Smooth muscle cell (in vitro differentiated cells): Measurements from ENCODE around the gene CDCP1. TPM values are rescaled to one million over a fixed set of nuclear protein-coding genes. Genes with fewer than 3 reads are reported as not detected.

Experiments
- DNase-seq: peaks from one replicate; lab custom pipeline; 2025; ENCODE audit not compliant: unreplicated experiment; lab: John Stamatoyannopoulos, UW
- H2AFZ ChIP-seq: fragments of 200-600 bp; sonication (generic); 2 replicates; pipeline ENCODE4 v1.6.0; 2016; ENCODE audit warnings: antibody characterized with exemption, low read depth, mild to moderate bottlenecking
- H3F3A ChIP-seq: fragments of 200-600 bp; sonication (generic); 2 replicates; pipeline ENCODE4 v1.6.0; 2017; ENCODE audit warnings: antibody characterized with exemption, low read depth
- H3K27ac ChIP-seq: fragments of 200-600 bp; sonication (generic); 2 replicates; pipeline ENCODE4 v1.5.1; 2016; ENCODE audit warnings: low read depth, mild to moderate bottlenecking
- H3K27me3 ChIP-seq: fragments of 200-600 bp; sonication (generic); 2 replicates; pipeline ENCODE4 v1.6.1; 2016; ENCODE audit warnings: low read depth, mild to moderate bottlenecking
- H3K36me3 ChIP-seq: fragments of 200-600 bp; sonication (generic); 2 replicates; pipeline ENCODE4 v1.5.1; 2016; ENCODE audit warnings: low read depth
- H3K4me1 ChIP-seq: fragments of 200-600 bp; sonication (generic); 2 replicates; pipeline ENCODE4 v1.5.1; 2016; ENCODE audit warnings: low read depth
- H3K4me2 ChIP-seq: fragments of 200-600 bp; sonication (generic); 2 replicates; pipeline ENCODE4 v1.6.0; 2016; ENCODE audit warnings: mild to moderate bottlenecking
- H3K4me3 ChIP-seq: fragments of 200-600 bp; sonication (generic); 2 replicates; pipeline ENCODE4 v1.5.1; 2016; ENCODE audit warnings: mild to moderate bottlenecking
- H3K79me2 ChIP-seq: fragments of 200-600 bp; sonication (generic); 2 replicates; pipeline ENCODE4 v1.6.0; 2016; ENCODE audit warnings: low read depth, mild to moderate bottlenecking
- H3K9ac ChIP-seq: fragments of 200-600 bp; sonication (generic); 2 replicates; pipeline ENCODE4 v1.6.0; 2016; ENCODE audit warnings: low read depth
- H3K9me3 ChIP-seq: fragments of 200-600 bp; sonication (generic); replicated peaks from 2 replicates; pipeline ENCODE4 v1.5.1; 2016; ENCODE audit warnings: low read depth
- H4K20me1 ChIP-seq: fragments of 200-600 bp; sonication (generic); 2 replicates; pipeline ENCODE4 v1.6.0; 2016; ENCODE audit warnings: low read depth
- CTCF ChIP-seq: fragments of 200-600 bp; sonication (generic); IDR thresholded peaks from 2 replicates; pipeline ENCODE4 v1.5.1; 2017; ENCODE audit warnings: borderline replicate concordance, mild to moderate bottlenecking, antibody characterized with exemption; ENCODE audit not compliant: insufficient read depth, poor library complexity, severe bottlenecking
- WGBS: methylation state at CpG from one replicate; pipeline ENCODE4 v1.1.7; 2016; ENCODE audit warnings: low lambda C conversion rate; 5-methylcytosine and 5-hydroxymethylcytosine counted together
- polyA plus RNA-seq: library from polyadenylated mRNA; unstranded; fragments of >200 nt; fragmentation: Nextera tagmentation; extraction: Ambion mirVana; gene quantifications from 2 replicates; pipeline ENCODE4 v1.2.1, GENCODE V29; 2016
- total RNA-seq: library from RNA; depleted of rRNA; stranded (reverse); fragments of >200 nt; gene quantifications from 2 replicates; pipeline ENCODE4 v1.2.3, GENCODE V29; 2014

The CDCP1 gene
- total and polyA plus RNA-seq, 2 experiments from 2014 or later: 2.5 to 7.9 TPM

DNA sequence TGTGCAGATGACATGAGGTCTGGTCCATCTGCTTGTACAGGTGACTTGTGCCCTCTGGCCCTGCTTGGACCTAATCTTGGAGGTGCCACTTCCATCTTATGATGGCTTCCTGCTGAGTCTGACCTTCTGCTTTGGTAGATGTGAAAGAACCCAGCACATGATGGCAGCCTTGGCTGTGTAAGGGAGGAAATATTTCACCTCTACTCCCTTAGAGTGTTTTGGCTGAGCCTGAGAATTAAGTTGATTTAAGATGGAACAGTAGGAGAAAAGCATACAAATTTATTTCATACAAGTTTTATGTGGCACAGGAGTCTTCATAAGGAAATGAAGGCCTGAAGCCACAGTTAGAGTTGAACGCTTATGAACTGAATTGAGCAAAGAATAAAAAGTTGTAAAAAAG lies 27.6 kb upstream of the CDCP1 start:
- H3K27me3 ChIP-seq: no peaks in the 10 kb centered on the region
- H3K9ac ChIP-seq: no peak overlapping the region
- no peak for TF ChIP-seq CTCF
- WGBS: 90% methylated on average over 1 of the region's 1 CpG
- H3K4me2 ChIP-seq: no peak overlapping the region
- H3K9me3 ChIP-seq: no peaks in the 10 kb centered on the region
- H3K4me1 ChIP-seq: peaks cover under 1% of the 10 kb centered on the region
- no peaks in the 10 kb centered on the region for H3K79me2 ChIP-seq
- no peak overlapping the region for H3K27ac ChIP-seq
- H3K36me3 ChIP-seq: no peaks in the 10 kb centered on the region
- H3F3A ChIP-seq: no peaks in the 10 kb centered on the region
- H3K4me3 ChIP-seq: no peak overlapping the region
- no peaks in the 10 kb centered on the region for H4K20me1 ChIP-seq
- DNase-seq: no peak
- no peak overlapping the region for H2AFZ ChIP-seq

- H3K9me3 ChIP-seq: no peaks in the 10 kb centered on the region
- no peak overlapping the region for H3K4me2 ChIP-seq
- peaks cover 17% of the 10 kb centered on the region for H3K4me1 ChIP-seq
- H2AFZ ChIP-seq: no peak overlapping the region
- no peak overlapping the region for H3K9ac ChIP-seq
- H3K27me3 ChIP-seq: no peaks in the 10 kb centered on the region
- 64% methylated on average over 4 of the region's 4 CpGs for WGBS
- H3K4me3 ChIP-seq: no peak overlapping the region
- DNase-seq: no peak
- no peak overlapping the region for H3K27ac ChIP-seq
- no peak for TF ChIP-seq CTCF
- H3K36me3 ChIP-seq: no peaks in the 10 kb centered on the region
- H3K79me2 ChIP-seq: no peaks in the 10 kb centered on the region
- H4K20me1 ChIP-seq: no peaks in the 10 kb centered on the region
- H3F3A ChIP-seq: peaks cover 11% of the 10 kb centered on the region
Observed at GRCh38 chr3:45171283-45171682, 25.1 kb upstream of the CDCP1 start.

DNA sequence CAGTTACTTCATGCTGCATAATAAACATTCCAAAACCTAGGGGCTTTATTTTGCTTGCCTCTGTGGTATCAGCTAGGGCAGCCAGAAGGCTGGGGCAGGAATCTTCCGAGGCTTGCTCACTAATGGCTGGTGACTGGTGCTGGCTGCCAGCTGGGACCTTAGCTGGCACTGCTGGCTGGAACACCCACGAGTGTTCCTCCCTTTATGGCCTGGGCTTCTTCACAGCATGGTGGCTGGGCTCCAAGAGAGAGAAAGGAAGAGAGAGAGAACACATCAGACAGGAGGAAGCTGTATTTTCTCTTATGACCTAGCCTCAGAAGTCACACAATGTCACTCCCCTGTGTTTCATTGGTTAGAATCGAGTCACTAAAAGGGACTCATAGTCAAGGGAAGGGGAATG lies 23.9 kb upstream of the CDCP1 start:
- Histone ChIP-seq H3K36me3 (no peaks in the 10 kb centered on the region), H3K4me3 (no peak overlapping the region), H3F3A (peaks cover 15% of the 10 kb centered on the region), H3K4me2 (no peak overlapping the region), H3K27me3 (no peaks in the 10 kb centered on the region), H2AFZ (no peak overlapping the region), H3K27ac (no peak overlapping the region), H3K9ac (no peak overlapping the region), H3K9me3 (no peaks in the 10 kb centered on the region), H3K4me1 (peaks cover 17% of the 10 kb centered on the region), H4K20me1 (no peaks in the 10 kb centered on the region), H3K79me2 (no peaks in the 10 kb centered on the region)
- TF ChIP-seq CTCF: no peak
- WGBS: 84% methylated on average over 3 of the region's 3 CpGs
- DNase-seq: no peak

DNA sequence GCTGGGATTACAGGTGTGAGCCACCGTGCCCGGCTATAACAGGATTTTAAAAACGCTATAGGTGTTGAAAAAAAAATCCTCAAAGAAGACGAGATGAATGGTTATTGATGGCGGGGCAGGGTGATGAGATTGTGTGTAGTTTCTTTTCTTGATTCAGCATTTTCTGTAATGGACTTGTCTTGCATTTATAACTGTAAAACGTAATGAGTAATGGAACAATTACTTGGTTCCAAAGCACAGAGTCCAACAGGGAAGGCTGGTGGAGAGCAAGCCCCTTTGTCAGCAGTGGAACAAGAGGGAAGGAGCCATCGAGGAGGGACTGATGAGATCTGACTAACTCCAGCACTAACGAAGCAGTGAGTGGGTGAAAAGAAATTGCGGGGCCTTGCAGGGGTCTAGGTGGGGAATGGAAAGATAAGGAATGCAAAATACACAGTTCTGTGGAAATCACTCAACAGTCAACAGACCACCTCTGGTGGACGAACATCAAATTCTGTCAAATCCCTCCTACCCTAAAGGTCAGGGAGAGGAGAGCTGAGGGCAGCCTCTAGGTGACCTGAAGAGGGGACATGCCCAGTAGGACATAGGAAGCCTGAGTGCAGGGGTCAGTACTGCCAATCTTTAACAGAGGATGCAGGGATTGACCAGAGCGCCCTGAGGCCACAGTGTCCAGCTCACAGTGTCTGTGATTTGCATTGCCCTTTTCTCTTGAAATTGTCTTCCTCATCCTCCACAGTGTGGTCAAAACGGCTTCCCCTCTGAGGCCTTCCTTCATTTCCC lies 23.1 kb upstream of the CDCP1 start:
- no peak overlapping the region for H2AFZ ChIP-seq

More for the DNA sequence above, 23.1 kb upstream of the CDCP1 start:
- no peaks in the 10 kb centered on the region for H4K20me1 ChIP-seq
- H3K27me3 ChIP-seq: no peaks in the 10 kb centered on the region
- no peak for TF ChIP-seq CTCF
- H3K27ac ChIP-seq: peak overlapping the region; percentile 97
- DNase-seq: no peak
- H3F3A ChIP-seq: peaks cover 15% of the 10 kb centered on the region
- H3K4me3 ChIP-seq: no peak overlapping the region
- peaks cover 17% of the 10 kb centered on the region for H3K4me1 ChIP-seq
- no peaks in the 10 kb centered on the region for H3K9me3 ChIP-seq
- no peak overlapping the region for H3K9ac ChIP-seq
- H3K36me3 ChIP-seq: no peaks in the 10 kb centered on the region
- H3K4me2 ChIP-seq: no peak overlapping the region
- 84% methylated on average over 12 of the region's 12 CpGs for WGBS
- no peaks in the 10 kb centered on the region for H3K79me2 ChIP-seq
